OCI-LY1 (cell line): ENCODE measurements around the gene KCTD1.

Source experiments
- H2AFZ ChIP-seq: fragments of 200-600 bp; sonication (generic), shearing (Covaris generic); 2 replicates; pipeline ENCODE4 v1.6.0; 2014; ENCODE audit warnings: antibody characterized with exemption, mild to moderate bottlenecking, low read length
- H3F3A ChIP-seq: fragments of 200-600 bp; sonication (generic), shearing (Covaris generic); 2 replicates; pipeline ENCODE4 v1.6.0; 2014; ENCODE audit warnings: mild to moderate bottlenecking, antibody characterized with exemption, low read length, moderate library complexity; ENCODE audit not compliant: insufficient read depth
- H3K27ac ChIP-seq: fragments of 200-600 bp; sonication (generic); 2 replicates; pipeline ENCODE4 v1.5.1; 2014; ENCODE audit warnings: low read length, mixed run types, mild to moderate bottlenecking, low read depth; ENCODE audit not compliant: poor library complexity, severe bottlenecking
- H3K27me3 ChIP-seq: fragments of 200-600 bp; sonication (generic); 2 replicates; pipeline ENCODE4 v1.6.0; 2014; ENCODE audit warnings: antibody characterized with exemption, mild to moderate bottlenecking, low read length, moderate library complexity; ENCODE audit not compliant: insufficient read depth
- H3K36me3 ChIP-seq: fragments of 200-600 bp; sonication (generic); 2 replicates; pipeline ENCODE4 v1.6.1; 2014; ENCODE audit warnings: mild to moderate bottlenecking, antibody characterized with exemption, low read length, moderate library complexity, mixed read lengths; ENCODE audit not compliant: insufficient read depth
- H3K4me1 ChIP-seq: fragments of 200-600 bp; sonication (generic); 2 replicates; pipeline ENCODE4 v1.5.1; 2014; ENCODE audit warnings: mild to moderate bottlenecking, low read length, moderate library complexity; ENCODE audit not compliant: insufficient read depth, severe bottlenecking
- H3K4me2 ChIP-seq: fragments of 200-600 bp; sonication (generic), shearing (Covaris generic); 2 replicates; pipeline ENCODE4 v1.6.1; 2014; ENCODE audit warnings: low read length
- H3K4me3 ChIP-seq: fragments of 200-600 bp; sonication (generic); 2 replicates; pipeline ENCODE4 v1.5.1; 2014; ENCODE audit warnings: low read length, low read depth, mild to moderate bottlenecking, mixed read lengths; ENCODE audit not compliant: poor library complexity, severe bottlenecking
- H3K79me2 ChIP-seq: fragments of 200-600 bp; shearing (Covaris generic); 2 replicates; pipeline ENCODE4 v1.6.1; 2016; ENCODE audit warnings: mixed run types, low read length, mixed read lengths; ENCODE audit not compliant: insufficient read depth
- H3K9ac ChIP-seq: fragments of 200-600 bp; sonication (generic), shearing (Covaris generic); 2 replicates; pipeline ENCODE4 v1.6.1; 2014; ENCODE audit warnings: mild to moderate bottlenecking, low read length, mixed read lengths
- H3K9me2 ChIP-seq: fragments of 200-600 bp; sonication (generic), shearing (Covaris generic); 2 replicates; pipeline ENCODE4 v1.6.1; 2014; ENCODE audit warnings: low read depth, mild to moderate bottlenecking, low read length, mixed read lengths
- H3K9me3 ChIP-seq: fragments of 200-600 bp; shearing (Covaris generic); 2 replicates; pipeline ENCODE4 v1.6.1; 2014; ENCODE audit warnings: low read length, mixed read lengths
- H4K20me1 ChIP-seq: fragments of 200-600 bp; sonication (generic), shearing (Covaris generic); 2 replicates; pipeline ENCODE4 v1.6.0; 2016; ENCODE audit warnings: mild to moderate bottlenecking, low read length; ENCODE audit not compliant: insufficient read depth
- EZH2 ChIP-seq: fragments of 200-600 bp; sonication (generic), shearing (Covaris generic); IDR thresholded peaks from 2 replicates; pipeline ENCODE4 v1.8.0; 2017; ENCODE audit warnings: borderline replicate concordance, mixed run types, mild to moderate bottlenecking, antibody characterized with exemption, low read length, moderate library complexity, mixed read lengths
- TF ChIP-seq, protein P1 (sequence below): fragments of 200-600 bp; sonication (generic), shearing (Covaris generic); IDR thresholded peaks from 2 replicates; pipeline ENCODE4 v1.5.1; 2017; ENCODE audit warnings: mild to moderate bottlenecking, antibody characterized with exemption, low read length, moderate library complexity, mixed read lengths

KCTD1 gene

DNA sequence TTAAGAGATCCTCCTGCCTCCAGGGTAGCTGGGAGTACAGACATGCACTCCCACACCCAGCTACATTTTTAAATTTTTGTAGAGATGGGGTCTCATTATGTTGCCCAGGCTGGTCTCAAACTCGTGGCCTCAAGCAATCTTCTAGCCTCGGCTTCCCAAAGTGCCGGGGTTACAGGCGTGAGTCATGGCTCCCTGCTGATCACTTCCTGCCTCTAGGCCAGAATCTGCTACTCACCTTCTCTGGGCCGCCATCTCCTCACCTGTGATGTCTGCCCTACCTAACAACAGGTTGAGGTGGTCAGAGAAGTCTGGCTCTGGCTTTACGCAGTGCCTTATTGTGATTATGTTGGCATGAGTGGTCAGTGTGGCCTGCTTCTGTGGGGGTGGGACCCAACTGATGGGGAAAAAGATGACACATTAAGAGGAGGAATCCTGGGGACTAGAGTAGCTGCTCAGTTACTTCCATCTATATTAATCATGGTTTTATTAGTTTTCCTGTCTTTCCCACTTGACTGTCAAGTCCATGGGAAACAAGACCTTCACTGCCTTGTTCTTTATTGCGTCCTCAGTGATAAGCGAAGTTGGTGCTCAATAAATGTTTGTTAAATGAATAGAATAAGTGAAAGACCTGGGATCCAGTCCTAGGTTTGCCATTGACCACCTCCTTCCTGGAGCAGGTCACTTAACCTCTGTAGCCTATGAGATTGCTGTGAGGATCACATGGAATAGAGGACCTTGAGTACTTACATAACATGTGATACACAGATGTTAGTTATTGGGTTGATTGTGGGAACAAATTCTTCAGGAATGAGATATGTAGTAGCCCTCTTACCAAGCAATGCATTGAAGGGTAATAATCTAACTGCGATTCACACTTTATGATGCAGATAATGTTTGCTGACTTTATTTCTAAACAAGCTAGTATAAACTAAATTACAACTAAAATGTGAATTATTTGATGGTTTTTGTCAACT lies 15.7 kb downstream of the KCTD1 start:
- H3K4me2 ChIP-seq, result no peak overlapping the region
- no peaks in the 10 kb centered on the region for H3K9me2 ChIP-seq
- TF ChIP-seq, protein P1, sequence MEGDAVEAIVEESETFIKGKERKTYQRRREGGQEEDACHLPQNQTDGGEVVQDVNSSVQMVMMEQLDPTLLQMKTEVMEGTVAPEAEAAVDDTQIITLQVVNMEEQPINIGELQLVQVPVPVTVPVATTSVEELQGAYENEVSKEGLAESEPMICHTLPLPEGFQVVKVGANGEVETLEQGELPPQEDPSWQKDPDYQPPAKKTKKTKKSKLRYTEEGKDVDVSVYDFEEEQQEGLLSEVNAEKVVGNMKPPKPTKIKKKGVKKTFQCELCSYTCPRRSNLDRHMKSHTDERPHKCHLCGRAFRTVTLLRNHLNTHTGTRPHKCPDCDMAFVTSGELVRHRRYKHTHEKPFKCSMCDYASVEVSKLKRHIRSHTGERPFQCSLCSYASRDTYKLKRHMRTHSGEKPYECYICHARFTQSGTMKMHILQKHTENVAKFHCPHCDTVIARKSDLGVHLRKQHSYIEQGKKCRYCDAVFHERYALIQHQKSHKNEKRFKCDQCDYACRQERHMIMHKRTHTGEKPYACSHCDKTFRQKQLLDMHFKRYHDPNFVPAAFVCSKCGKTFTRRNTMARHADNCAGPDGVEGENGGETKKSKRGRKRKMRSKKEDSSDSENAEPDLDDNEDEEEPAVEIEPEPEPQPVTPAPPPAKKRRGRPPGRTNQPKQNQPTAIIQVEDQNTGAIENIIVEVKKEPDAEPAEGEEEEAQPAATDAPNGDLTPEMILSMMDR, result no peak
- TF ChIP-seq EZH2, result no peak
- no peaks in the 10 kb centered on the region for H3F3A ChIP-seq
- no peak overlapping the region for H3K9ac ChIP-seq
- no peak overlapping the region for H3K4me3 ChIP-seq
- no peak overlapping the region for H2AFZ ChIP-seq
- no peaks in the 10 kb centered on the region for H3K27me3 ChIP-seq
- no peaks in the 10 kb centered on the region for H3K79me2 ChIP-seq
- no peaks in the 10 kb centered on the region for H3K4me1 ChIP-seq
- no peaks in the 10 kb centered on the region for H3K9me3 ChIP-seq
- no peak overlapping the region for H3K27ac ChIP-seq
- H3K36me3 ChIP-seq, result no peaks in the 10 kb centered on the region
- no peaks in the 10 kb centered on the region for H4K20me1 ChIP-seq

DNA sequence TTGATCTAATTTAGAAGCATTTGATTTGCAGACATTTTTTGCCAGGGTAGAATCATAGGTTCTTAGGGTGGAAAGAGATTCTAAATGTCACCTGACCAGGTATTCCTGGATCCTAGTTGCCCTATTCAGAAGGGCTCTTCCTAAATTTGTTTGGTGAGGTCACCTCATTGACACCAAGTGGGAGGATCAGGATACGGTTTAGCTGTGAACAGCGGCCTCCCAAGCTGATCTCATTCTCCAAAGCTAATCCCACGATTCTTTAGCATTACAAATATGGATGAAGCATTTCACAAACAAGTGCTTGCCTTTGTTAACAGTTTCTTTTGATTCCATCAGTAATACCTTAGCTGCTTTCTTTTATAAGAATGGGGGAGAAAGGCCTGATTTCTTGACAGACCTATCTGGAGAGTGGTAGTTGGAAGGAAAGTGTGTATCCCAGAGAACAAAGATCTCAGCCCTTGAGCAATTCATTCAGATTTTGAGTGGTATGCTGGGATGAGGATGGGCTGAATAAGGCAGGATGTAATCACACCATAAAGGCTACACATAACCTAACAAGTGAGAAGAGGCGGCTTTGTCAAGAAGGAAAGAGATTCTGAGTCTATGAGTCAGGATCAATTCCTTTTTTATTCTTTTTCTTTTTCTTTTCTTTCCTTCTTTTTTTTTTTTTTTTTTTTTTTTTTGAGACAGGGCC lies 16.6 kb downstream of the KCTD1 start:
- no peak overlapping the region for H3K4me2 ChIP-seq
- TF ChIP-seq, protein P1, result no peak
- TF ChIP-seq EZH2, result no peak
- no peaks in the 10 kb centered on the region for H3F3A ChIP-seq
- no peaks in the 10 kb centered on the region for H3K36me3 ChIP-seq
- no peaks in the 10 kb centered on the region for H3K9me3 ChIP-seq
- H3K9ac ChIP-seq, result no peak overlapping the region
- no peaks in the 10 kb centered on the region for H3K4me1 ChIP-seq
- H2AFZ ChIP-seq, result no peak overlapping the region
- H3K9me2 ChIP-seq, result no peaks in the 10 kb centered on the region
- no peak overlapping the region for H3K27ac ChIP-seq
- no peaks in the 10 kb centered on the region for H3K79me2 ChIP-seq
- H3K4me3 ChIP-seq, result no peak overlapping the region
- no peaks in the 10 kb centered on the region for H4K20me1 ChIP-seq
- no peaks in the 10 kb centered on the region for H3K27me3 ChIP-seq

DNA sequence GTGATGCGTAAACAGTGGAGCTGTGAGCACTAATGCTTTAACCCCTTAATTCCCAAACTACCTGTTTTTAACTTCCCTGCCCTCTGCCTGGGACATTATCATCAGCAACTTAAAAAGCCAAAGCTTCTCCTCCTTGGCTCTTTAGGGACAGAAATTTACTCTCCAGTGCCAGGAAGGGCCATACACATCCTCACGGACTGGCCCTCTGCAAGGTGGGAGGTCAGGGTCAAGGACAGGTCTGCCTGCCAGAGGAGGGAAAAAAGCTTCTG lies 21.5 kb downstream of the KCTD1 start:
- no peak overlapping the region for H3K9ac ChIP-seq
- no peak overlapping the region for H2AFZ ChIP-seq
- no peak overlapping the region for H3K27ac ChIP-seq
- H3K36me3 ChIP-seq, result no peaks in the 10 kb centered on the region
- H4K20me1 ChIP-seq, result no peaks in the 10 kb centered on the region
- H3K27me3 ChIP-seq, result no peaks in the 10 kb centered on the region
- H3K4me1 ChIP-seq, result no peaks in the 10 kb centered on the region
- TF ChIP-seq EZH2, result no peak
- TF ChIP-seq, protein P1, result no peak
- H3K79me2 ChIP-seq, result no peaks in the 10 kb centered on the region
- H3K9me3 ChIP-seq, result no peaks in the 10 kb centered on the region
- H3K9me2 ChIP-seq, result no peaks in the 10 kb centered on the region
- H3K4me3 ChIP-seq, result no peak overlapping the region
- H3F3A ChIP-seq, result no peaks in the 10 kb centered on the region
- H3K4me2 ChIP-seq, result no peak overlapping the region
